ENCODE data around the gene IGLL1. TPM values are rescaled to one million over a fixed set of nuclear protein-coding genes. Genes with fewer than 3 reads are reported as not detected.

Gene IGLL1
- total and polyA plus RNA-seq, 2 donors (not counting 3 experiments of a cell fraction or from before 2014, with no cell fraction given) = not detected

DNA sequence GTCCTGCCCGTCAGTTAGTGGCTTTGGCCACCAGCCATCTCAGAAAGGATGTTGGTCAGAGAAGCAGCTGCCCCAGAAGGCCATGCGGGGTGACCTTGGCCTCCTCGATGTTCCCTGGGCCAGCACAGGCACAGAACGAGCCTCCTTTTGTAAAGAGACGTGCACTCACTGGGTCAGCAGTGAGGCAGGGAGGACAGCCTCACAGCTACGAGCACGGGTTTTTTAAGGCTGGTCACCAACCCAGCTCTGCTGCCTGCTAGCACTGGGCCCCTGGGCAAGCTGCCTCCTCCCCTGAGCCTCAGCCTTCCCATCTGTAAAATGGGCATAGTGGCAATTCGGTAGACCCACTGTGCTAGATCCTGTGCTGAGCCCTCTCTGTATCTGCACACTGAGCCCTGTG lies 10.8 kb downstream of the IGLL1 start:
- Histone ChIP-seq H3K27me3 (ENCODE audit: control insufficient read depth in 2 of 2, insufficient read depth in 2 of 2, low read length in 2 of 2) (peaks cover 16 to 19% of the 10 kb centered on the region in 2 experiments), H3K4me3 (replicated peaks in 1 of 3; ENCODE audit: insufficient read depth in 1 of 3, low read depth in 1 of 3, low read length in 3 of 3) (no peak overlapping the region), H3K4me1 (ENCODE audit: control insufficient read depth, extremely low read depth, insufficient read depth, low read length) (peaks cover 2% of the 10 kb centered on the region), H3K27ac (ENCODE audit: insufficient read depth, low read depth, low read length) (no peak overlapping the region), H3K36me3 (ENCODE audit: control insufficient read depth in 2 of 2, extremely low read depth in 1 of 2, insufficient read depth in 2 of 2, low read length in 2 of 2) (no peaks in the 10 kb centered on the region), H3K9me1 (replicated peaks; ENCODE audit: control insufficient read depth, extremely low read depth, insufficient read depth, low read length) (no peaks in the 10 kb centered on the region), H3K79me2 (ENCODE audit: control insufficient read depth, insufficient read depth, low read length) (no peaks in the 10 kb centered on the region), H4K20me1 (replicated peaks; ENCODE audit: control insufficient read depth, extremely low read depth, insufficient read depth, low read length) (no peaks in the 10 kb centered on the region), H3K9me3 (replicated peaks; ENCODE audit: control insufficient read depth, insufficient read depth, low read length) (no peaks in the 10 kb centered on the region), H3K9ac (replicated peaks; ENCODE audit: extremely low read depth, insufficient read depth, low read length) (no peak overlapping the region), H3K4me2 (ENCODE audit: insufficient read depth, low read length) (no peak overlapping the region), H2AFZ (ENCODE audit: low read depth, low read length) (no peak overlapping the region)
- DNase-seq (ENCODE audit: low read depth, low spot score) (no peak), FAIRE-seq (no peak)
- intact Hi-C loops (cut with micrococcal nuclease) (no loop called here), dilution Hi-C loops (cut with MboI; ENCODE audit: extremely low pct_ligation_motif_present, low sequenced_read_pairs) (no loop called here)
- POLR2A ChIA-PET = no interaction called here
- no peak for TF ChIP-seq GATA2 (IDR thresholded peaks at IDR 0.05; ENCODE audit: insufficient read depth, insufficient read length, low read depth, low read length)
- TF ChIP-seq POLR2A (IDR thresholded peaks at IDR 0.05; ENCODE audit: low read depth, low read length) = no peak
- TF ChIP-seq, protein P1, sequence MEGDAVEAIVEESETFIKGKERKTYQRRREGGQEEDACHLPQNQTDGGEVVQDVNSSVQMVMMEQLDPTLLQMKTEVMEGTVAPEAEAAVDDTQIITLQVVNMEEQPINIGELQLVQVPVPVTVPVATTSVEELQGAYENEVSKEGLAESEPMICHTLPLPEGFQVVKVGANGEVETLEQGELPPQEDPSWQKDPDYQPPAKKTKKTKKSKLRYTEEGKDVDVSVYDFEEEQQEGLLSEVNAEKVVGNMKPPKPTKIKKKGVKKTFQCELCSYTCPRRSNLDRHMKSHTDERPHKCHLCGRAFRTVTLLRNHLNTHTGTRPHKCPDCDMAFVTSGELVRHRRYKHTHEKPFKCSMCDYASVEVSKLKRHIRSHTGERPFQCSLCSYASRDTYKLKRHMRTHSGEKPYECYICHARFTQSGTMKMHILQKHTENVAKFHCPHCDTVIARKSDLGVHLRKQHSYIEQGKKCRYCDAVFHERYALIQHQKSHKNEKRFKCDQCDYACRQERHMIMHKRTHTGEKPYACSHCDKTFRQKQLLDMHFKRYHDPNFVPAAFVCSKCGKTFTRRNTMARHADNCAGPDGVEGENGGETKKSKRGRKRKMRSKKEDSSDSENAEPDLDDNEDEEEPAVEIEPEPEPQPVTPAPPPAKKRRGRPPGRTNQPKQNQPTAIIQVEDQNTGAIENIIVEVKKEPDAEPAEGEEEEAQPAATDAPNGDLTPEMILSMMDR (IDR thresholded peaks at IDR 0.05; ENCODE audit: extremely low read depth in 1 of 2, insufficient read depth in 1 of 2, low read depth in 1 of 2, low read length in 2 of 2) = no peak
- TF ChIP-seq JUN (IDR thresholded peaks at IDR 0.05; ENCODE audit: borderline replicate concordance, insufficient read depth, insufficient read length, low read depth) = no peak
- CTCF ChIA-PET = interaction anchor here (1.4 to 1.8 kb wide), 2 partner anchors 8 to 22 kb away, joined by 4 to 6 read pairs; no protein-coding TSS in a partner anchor
- BruUV-seq (replicated peaks) = no TSS peak

DNA sequence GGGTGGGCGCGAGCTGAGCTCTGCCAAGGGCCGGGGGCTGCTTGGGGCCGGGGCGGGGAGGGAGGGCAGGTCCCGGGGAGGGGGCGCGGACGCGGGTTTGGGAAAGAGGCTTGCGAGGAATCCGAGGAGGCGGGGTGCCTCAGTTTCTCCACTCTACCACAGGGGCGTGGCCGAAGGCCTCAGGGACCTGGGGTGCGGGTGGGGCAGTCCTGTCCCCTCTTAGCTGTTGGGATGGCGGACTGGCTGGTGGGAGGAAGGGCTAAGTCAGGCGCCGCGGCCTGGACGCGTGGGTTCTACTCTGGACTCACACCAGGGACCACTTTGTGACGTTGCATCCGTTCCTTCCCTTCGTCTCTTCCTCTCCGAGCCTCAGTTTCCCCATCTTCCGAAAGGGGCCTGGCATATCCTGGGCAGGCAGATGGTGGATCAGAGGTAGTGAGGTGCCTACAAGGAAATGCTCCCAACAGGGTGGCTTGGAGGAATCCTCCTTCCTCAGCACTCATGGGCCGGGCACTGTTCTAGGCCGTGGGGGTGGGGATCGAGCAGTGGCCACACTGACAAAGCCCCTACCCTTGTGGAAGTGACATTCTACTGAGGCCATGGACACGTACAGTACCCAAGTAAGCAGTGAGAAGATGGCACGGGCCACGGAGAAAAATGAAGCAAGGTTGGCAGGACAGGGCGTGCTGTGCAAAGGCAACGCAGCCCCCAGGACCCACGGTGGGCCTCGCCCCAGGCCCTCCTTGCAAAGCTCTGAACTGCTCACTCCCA lies 13.2 kb downstream of the IGLL1 start:
- Histone ChIP-seq H3K9me3 (replicated peaks; ENCODE audit: control insufficient read depth, insufficient read depth, low read length) (no peaks in the 10 kb centered on the region), H3K36me3 (ENCODE audit: control insufficient read depth in 2 of 2, extremely low read depth in 1 of 2, insufficient read depth in 2 of 2, low read length in 2 of 2) (no peaks in the 10 kb centered on the region), H3K79me2 (ENCODE audit: control insufficient read depth, insufficient read depth, low read length) (no peaks in the 10 kb centered on the region), H3K4me2 (ENCODE audit: insufficient read depth, low read length) (no peak overlapping the region), H3K4me3 (replicated peaks in 1 of 3; ENCODE audit: insufficient read depth in 1 of 3, low read depth in 1 of 3, low read length in 3 of 3) (no peak overlapping the region), H3K27ac (ENCODE audit: insufficient read depth, low read depth, low read length) (no peak overlapping the region), H3K9ac (replicated peaks; ENCODE audit: extremely low read depth, insufficient read depth, low read length) (no peak overlapping the region), H2AFZ (ENCODE audit: low read depth, low read length) (no peak overlapping the region), H3K27me3 (ENCODE audit: control insufficient read depth in 2 of 2, insufficient read depth in 2 of 2, low read length in 2 of 2) (peaks cover 16 to 19% of the 10 kb centered on the region in 2 experiments), H3K9me1 (replicated peaks; ENCODE audit: control insufficient read depth, extremely low read depth, insufficient read depth, low read length) (no peaks in the 10 kb centered on the region), H4K20me1 (replicated peaks; ENCODE audit: control insufficient read depth, extremely low read depth, insufficient read depth, low read length) (no peaks in the 10 kb centered on the region), H3K4me1 (ENCODE audit: control insufficient read depth, extremely low read depth, insufficient read depth, low read length) (peaks cover 2% of the 10 kb centered on the region)
- ChIA-PET POLR2A (no interaction called here), CTCF (interaction anchor here (0.7 kb wide), 1 partner anchor 75 kb away, joined by 3 read pairs; no protein-coding TSS in a partner anchor)
- intact Hi-C loops (cut with micrococcal nuclease) = no loop called here
- TF ChIP-seq POLR2A (IDR thresholded peaks at IDR 0.05; ENCODE audit: low read depth, low read length) = no peak
- DNase-seq (ENCODE audit: low read depth, low spot score) (no peak), FAIRE-seq (no peak)
- dilution Hi-C loops (cut with MboI; ENCODE audit: extremely low pct_ligation_motif_present, low sequenced_read_pairs) = no loop called here
- no TSS peak for BruUV-seq (replicated peaks)
